Glomerular visceral epithelial cell (primary cell): Measurements from ENCODE around the gene SMIM27.
A peak's percentile ranks its signal among the peaks of the same experiment; 100 is the strongest.

Experiments
- DNase-seq: peaks from one replicate; pipeline ENCODE4 v3.0.0-alpha.2; 2016; ENCODE audit errors: extremely low spot score

SMIM27 gene

GRCh38 chr9:32554591-32554990 lies 2.5 kb downstream of the SMIM27 start:
- no peak for DNase-seq

GRCh38 chr9:32558408-32558934 lies 6.3 kb downstream of the SMIM27 start:
- no peak for DNase-seq

- no peak for DNase-seq
Observed at GRCh38 chr9:32565967-32566366, 13.8 kb downstream of the SMIM27 start.

- no peak for DNase-seq
Observed at GRCh38 chr9:32566770-32567169, 14.6 kb downstream of the SMIM27 start.

GRCh38 chr9:32570262-32570661 lies 18.1 kb downstream of the SMIM27 start:
- DNase-seq, result no peak

- DNase-seq, result peak; percentile 78
Observed at GRCh38 chr9:32571969-32572899, 20.1 kb downstream of the SMIM27 start.

GRCh38 chr9:32572900-32573523 lies 20.9 kb downstream of the SMIM27 start, which contains the start of gene NDUFB6:
Gene NDUFB6, minus strand, starts transcription at chr9:32573159. Its CDS starts 99 bp downstream, at chr9:32573060.
- DNase-seq, result peak; percentile 89

- no peak for DNase-seq
Observed at GRCh38 chr9:32573821-32574220, 21.7 kb downstream of the SMIM27 start.

- DNase-seq, result no peak
Observed at GRCh38 chr9:32574858-32575257, 22.7 kb downstream of the SMIM27 start.

GRCh38 chr9:32577316-32577715 lies 25.2 kb downstream of the SMIM27 start:
- no peak for DNase-seq

- no peak for DNase-seq
Observed at GRCh38 chr9:32578976-32579375, 26.8 kb downstream of the SMIM27 start.

GRCh38 chr9:32579706-32580331 lies 27.7 kb downstream of the SMIM27 start:
- peak; percentile 56 for DNase-seq

- DNase-seq, result no peak
Observed at GRCh38 chr9:32580631-32581300, 28.6 kb downstream of the SMIM27 start.

GRCh38 chr9:32581512-32582143 lies 29.5 kb downstream of the SMIM27 start:
- DNase-seq, result peak; percentile 58

GRCh38 chr9:32584784-32585183 lies 32.7 kb downstream of the SMIM27 start:
- DNase-seq, result no peak

GRCh38 chr9:32587901-32588300 lies 35.8 kb downstream of the SMIM27 start:
- no peak for DNase-seq

GRCh38 chr9:32589083-32589723 lies 37.1 kb downstream of the SMIM27 start:
- DNase-seq, result peak; percentile 26

GRCh38 chr9:32590476-32590875 lies 38.3 kb downstream of the SMIM27 start:
- DNase-seq, result no peak

GRCh38 chr9:32590898-32591297 lies 38.8 kb downstream of the SMIM27 start:
- no peak for DNase-seq

GRCh38 chr9:32596096-32596865 lies 44.2 kb downstream of the SMIM27 start:
- no peak for DNase-seq
